GM18873 (cell line): Measurements from ENCODE around the gene USP48.

Experiments used
- ATAC-seq: cut with Tn5 transposase; IDR thresholded peaks from one replicate; pipeline ENCODE4 v1.9.1; 2021; ENCODE audit warnings: mild to moderate bottlenecking, moderate library complexity, moderate number of reproducible peaks; ENCODE audit not compliant: unreplicated experiment, low FRiP score

Gene USP48

GRCh38 chr1:21754583-21754982 is 28.4 kb downstream of the USP48 start:
- ATAC-seq: no peak

GRCh38 chr1:21752186-21752585 is 30.8 kb downstream of the USP48 start:
- no peak for ATAC-seq

GRCh38 chr1:21751281-21751680 is 31.7 kb downstream of the USP48 start:
- no peak for ATAC-seq

GRCh38 chr1:21750841-21751240 is 32.1 kb downstream of the USP48 start:
- ATAC-seq: no peak

GRCh38 chr1:21749859-21750468 is 33.0 kb downstream of the USP48 start:
- no peak for ATAC-seq

GRCh38 chr1:21749109-21749508 is 33.8 kb downstream of the USP48 start:
- no peak for ATAC-seq

- no peak for ATAC-seq
These were observed 39.5 kb downstream of the USP48 start for GRCh38 chr1:21743476-21743875.

GRCh38 chr1:21742578-21742977 is 40.4 kb downstream of the USP48 start:
- no peak for ATAC-seq

- no peak for ATAC-seq
These were observed 41.7 kb downstream of the USP48 start for GRCh38 chr1:21741206-21741605.

GRCh38 chr1:21736876-21737275 is 46.1 kb downstream of the USP48 start:
- no peak for ATAC-seq

GRCh38 chr1:21736011-21736410 is 46.9 kb downstream of the USP48 start:
- ATAC-seq: no peak

GRCh38 chr1:21734526-21734925 is 48.4 kb downstream of the USP48 start:
- no peak for ATAC-seq

- no peak for ATAC-seq
These were observed 50.3 kb downstream of the USP48 start for GRCh38 chr1:21732664-21733063.

GRCh38 chr1:21725748-21726392 is 57.1 kb downstream of the USP48 start:
- ATAC-seq: no peak

GRCh38 chr1:21724570-21724969 is 58.4 kb downstream of the USP48 start:
- ATAC-seq: no peak

- ATAC-seq: no peak
These were observed 58.9 kb downstream of the USP48 start for GRCh38 chr1:21724098-21724497.

GRCh38 chr1:21721295-21721985 is 61.5 kb downstream of the USP48 start:
- ATAC-seq: no peak

- ATAC-seq: no peak
These were observed 66.8 kb downstream of the USP48 start for GRCh38 chr1:21716169-21716568.

GRCh38 chr1:21707891-21708290 is 75.1 kb downstream of the USP48 start:
- no peak for ATAC-seq

GRCh38 chr1:21707086-21707840 is 75.7 kb downstream of the USP48 start:
- no peak for ATAC-seq

- no peak for ATAC-seq
These were observed 76.7 kb downstream of the USP48 start for GRCh38 chr1:21706151-21706835.
